ENCODE results near the gene NFIA.
"Not testable (repeated sequence)": the region's sequence is repeated elsewhere in the genome, so short reads cannot be mapped to it uniquely, and the experiment has no call there.

NFIA gene

GRCh38 chr1:61447106-61447967, 365.0 kb downstream of the NFIA start:
- DNase-seq: no peak

DNA sequence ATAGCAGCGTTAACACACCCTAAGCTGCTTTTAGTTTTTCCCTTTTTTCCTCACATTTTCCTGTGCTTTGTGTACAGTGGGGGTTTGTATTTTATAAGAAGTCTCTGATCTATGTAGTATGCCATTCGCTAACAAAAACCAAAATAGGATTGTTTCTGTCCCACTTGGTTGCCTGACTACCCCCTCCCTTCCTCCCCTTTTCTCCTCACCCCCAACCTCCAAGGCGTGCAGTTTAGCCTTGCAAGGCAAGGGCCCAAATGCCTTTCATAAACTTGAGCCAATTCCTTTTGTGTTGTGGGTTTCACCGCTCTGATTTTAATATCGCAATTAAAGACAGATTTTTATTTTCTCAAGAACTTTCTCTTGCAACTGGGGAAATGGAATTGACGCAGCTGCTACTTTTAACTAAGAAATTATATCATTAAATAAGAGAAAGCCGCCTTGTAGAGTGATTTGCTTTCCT, 365.6 kb downstream of the NFIA start:
- DNase-seq: no peak

GRCh38 chr1:61448914-61449313, 366.6 kb downstream of the NFIA start:
- no peak for DNase-seq

- no peak for DNase-seq
These were observed 367.0 kb downstream of the NFIA start for GRCh38 chr1:61449410-61449809.

GRCh38 chr1:61450454-61450853, 368.1 kb downstream of the NFIA start:
- no peak for DNase-seq

DNA sequence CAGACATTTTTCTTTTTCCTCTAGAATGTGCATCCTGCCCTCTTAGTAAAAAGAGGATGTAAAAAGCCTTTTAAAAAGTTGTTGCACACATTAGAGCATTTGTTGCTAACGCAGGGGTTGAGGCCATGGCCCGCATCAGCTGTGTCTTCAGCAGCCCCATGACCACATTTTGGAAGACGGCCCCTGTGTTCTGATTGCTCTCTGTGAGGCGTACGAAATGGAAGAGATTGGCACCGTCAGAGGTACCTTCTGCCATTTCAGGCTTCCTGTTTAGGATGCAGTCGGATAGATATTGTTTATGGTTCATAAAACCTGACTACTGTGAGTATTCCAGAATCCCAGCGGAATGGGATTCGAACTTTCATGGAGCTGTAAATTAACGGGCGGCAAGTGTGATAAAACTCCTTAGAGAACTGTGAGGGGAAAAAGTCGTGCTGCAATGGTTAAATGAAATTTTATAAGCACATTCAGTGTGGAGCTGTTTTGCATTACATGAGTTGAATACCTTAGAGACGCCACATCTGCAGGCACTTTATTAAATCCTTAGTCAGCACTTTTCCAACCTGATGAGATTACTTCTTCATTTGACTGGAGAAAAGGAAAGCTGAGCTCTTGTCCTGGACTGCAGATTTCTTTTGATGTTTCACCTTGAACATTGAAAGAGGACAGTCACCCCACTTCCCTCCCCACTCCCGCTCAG, 368.7 kb downstream of the NFIA start:
- DNase-seq: no peak

DNA sequence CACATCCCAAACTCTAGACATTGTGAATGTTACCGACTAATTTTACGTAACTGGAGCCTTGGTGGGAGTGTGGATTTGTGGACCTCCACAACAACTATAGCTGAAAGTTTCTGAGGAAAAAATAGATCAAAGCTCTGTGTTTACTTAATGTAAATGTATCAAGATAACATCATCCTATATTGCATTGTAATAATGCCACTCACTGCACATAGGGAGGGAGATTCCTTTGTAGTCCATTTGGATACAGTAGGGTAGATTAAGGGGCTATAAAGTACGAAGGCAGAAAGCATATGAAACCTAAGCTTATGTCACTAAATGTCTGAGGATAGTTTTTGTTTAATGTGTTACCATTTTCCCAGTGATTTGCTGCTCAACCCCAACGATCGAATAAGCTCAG, 369.2 kb downstream of the NFIA start:
- DNase-seq: no peak

GRCh38 chr1:61452176-61453035, 370.0 kb downstream of the NFIA start:
- no peak for DNase-seq

- DNase-seq: peak; percentile 30
These were observed 371.0 kb downstream of the NFIA start for GRCh38 chr1:61453111-61453961.

DNA sequence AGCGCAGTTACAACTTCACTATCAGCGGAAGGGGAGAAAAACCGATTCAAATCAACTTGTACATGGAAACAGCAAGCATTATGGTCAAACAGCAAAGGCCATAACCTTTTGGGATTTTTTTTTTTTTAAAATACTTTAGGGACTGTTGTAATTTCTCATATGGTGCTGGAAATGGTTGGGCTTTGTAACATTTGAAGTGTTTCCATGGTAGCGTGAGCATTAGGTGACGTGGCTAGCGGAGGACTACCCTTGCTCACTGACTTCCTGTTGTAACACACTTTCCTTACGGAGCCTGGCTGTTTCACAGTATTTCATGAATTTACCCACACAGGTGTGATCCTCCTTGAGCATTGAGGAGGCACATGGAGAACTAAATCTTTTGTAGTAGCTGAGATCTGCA, 373.0 kb downstream of the NFIA start:
- no peak for DNase-seq

DNA sequence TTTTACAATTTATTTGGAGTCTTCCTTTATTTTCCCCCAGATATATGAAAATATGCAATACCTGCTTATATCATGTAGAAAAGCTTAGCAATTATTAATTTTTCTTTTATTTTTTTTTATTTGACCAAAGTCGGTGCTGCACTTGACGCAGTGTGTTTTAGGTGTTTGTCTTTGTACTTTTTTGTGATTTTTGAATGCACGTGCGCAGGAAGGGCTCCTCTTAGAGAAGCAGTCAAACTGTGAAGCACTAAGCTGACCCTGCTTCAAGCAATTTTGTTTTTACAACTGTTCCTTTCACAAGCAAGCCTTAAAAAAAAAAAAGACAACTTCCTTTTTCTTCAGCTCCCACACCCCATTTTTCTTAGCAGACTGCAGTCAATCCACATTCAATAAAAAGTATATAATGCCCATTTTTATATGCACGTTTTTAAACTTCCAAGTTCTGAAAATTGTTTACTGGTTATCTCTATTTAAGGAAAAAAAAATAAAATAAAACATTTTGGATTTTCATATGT, 375.2 kb downstream of the NFIA start:
- DNase-seq: no peak

GRCh38 chr1:61459345-61459744, 377.0 kb downstream of the NFIA start:
- DNase-seq: no peak

DNA sequence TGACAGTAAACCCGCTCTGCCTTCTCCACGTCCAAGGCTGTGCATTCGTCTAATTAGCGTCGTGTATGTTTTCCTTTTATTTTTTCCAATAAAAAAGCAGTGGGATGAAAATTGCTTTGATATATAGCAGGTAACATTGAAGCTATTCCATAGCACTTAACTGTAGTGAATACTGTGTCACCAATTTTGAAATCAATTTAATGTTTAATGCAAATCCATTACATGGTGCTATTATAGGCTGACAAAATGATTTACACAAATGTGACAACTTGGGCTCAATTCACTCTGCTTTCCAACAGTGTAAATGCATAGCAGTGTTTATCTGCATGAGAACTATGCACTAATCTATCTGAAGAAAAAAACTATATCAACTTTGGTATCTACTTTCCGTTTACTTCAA, 377.8 kb downstream of the NFIA start:
- DNase-seq: no peak

- DNase-seq: no peak
These were observed 379.3 kb downstream of the NFIA start for GRCh38 chr1:61461406-61462384.

GRCh38 chr1:61462628-61463027, 380.3 kb downstream of the NFIA start:
- no peak for DNase-seq

DNA sequence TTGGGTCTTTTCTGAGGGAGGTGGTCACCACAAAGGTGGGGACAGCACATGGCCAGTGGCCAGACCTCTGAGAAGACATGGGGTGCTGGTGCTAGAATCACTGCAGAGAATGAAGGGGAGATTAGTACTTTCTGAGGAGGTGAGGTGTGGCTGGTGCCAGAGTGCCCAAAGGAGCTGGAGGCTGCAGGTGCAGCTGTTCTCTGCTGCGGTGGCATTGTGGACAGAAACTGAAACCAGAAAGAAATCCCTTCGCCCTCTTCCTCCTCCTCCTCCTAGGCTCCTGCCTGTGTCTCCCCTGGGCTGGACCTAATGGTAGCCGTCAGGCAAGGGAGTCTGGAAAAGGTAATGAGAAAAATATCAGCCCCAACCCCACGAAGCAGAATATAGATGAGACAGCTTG, 380.9 kb downstream of the NFIA start:
- no peak for DNase-seq

- not testable (repeated sequence) for DNase-seq
These were observed 385.5 kb downstream of the NFIA start for GRCh38 chr1:61467836-61468235.

DNA sequence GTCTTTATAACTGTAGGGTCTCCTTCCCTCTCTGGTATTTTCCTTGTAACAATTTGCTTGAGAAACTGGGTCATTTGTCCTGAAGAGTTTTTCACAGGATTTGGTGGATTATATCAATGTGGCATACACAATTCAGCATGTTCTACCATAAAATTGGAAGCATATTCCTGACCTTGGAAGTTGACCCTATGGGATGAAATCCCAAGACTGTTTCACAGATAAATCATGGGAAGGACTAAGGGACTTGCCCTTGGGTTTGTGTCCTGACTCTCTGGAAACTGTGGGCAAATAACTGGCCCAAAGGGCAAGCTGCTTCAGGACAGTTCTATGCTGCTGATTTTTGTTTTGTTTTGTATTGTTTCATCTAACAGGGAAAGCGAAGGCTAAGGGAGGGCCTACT, 387.0 kb downstream of the NFIA start:
- no peak for DNase-seq

GRCh38 chr1:61472876-61473275, 390.5 kb downstream of the NFIA start:
- no peak for DNase-seq

GRCh38 chr1:61474269-61474817, 392.0 kb downstream of the NFIA start:
- no peak for DNase-seq
